ENCODE results near the gene IFITM5.

DNA sequence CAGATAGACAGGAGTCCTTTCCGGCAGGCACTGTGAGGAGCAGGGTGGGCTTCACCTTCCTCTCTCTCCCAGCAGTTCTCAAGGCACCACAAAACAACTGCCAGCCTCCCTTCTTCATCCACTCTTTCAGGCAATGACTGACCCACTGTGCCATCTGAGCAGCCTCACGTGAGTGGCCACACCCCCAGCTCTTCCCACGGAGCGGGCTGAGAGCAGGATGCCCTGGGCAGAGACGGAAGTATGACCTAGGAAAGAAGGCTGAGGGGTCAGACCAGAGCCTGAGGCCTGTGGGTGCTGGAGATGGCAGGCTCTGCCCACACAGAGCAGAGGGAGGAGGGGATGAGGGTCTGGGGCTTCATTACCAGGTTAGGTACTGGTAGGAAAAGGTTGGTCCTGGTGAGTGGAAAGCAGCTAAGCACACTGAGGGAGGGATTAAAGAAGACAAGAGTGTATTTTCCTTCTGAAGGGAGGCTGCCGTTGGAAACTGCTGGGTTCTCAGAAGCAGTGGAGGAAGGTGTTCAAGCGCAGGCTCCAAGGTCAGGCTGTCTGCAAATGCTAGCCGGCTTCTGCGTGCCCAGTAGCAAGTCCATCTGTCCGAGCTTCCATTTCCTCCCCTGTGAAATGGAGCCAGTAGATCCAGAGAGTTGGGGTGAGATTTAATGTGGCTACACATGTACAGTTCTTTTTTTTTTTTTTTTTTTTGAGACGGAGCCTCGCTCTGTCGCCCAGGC lies 16.5 kb downstream of the IFITM5 start:
- TF ChIP-seq, protein P1, sequence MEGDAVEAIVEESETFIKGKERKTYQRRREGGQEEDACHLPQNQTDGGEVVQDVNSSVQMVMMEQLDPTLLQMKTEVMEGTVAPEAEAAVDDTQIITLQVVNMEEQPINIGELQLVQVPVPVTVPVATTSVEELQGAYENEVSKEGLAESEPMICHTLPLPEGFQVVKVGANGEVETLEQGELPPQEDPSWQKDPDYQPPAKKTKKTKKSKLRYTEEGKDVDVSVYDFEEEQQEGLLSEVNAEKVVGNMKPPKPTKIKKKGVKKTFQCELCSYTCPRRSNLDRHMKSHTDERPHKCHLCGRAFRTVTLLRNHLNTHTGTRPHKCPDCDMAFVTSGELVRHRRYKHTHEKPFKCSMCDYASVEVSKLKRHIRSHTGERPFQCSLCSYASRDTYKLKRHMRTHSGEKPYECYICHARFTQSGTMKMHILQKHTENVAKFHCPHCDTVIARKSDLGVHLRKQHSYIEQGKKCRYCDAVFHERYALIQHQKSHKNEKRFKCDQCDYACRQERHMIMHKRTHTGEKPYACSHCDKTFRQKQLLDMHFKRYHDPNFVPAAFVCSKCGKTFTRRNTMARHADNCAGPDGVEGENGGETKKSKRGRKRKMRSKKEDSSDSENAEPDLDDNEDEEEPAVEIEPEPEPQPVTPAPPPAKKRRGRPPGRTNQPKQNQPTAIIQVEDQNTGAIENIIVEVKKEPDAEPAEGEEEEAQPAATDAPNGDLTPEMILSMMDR (IDR thresholded peaks at IDR 0.05) = no peak
- TF ChIP-seq POLR2AphosphoS5 (IDR thresholded peaks at IDR 0.05; ENCODE audit: low read depth, low read length) = no peak
- TF ChIP-seq, protein P2, sequence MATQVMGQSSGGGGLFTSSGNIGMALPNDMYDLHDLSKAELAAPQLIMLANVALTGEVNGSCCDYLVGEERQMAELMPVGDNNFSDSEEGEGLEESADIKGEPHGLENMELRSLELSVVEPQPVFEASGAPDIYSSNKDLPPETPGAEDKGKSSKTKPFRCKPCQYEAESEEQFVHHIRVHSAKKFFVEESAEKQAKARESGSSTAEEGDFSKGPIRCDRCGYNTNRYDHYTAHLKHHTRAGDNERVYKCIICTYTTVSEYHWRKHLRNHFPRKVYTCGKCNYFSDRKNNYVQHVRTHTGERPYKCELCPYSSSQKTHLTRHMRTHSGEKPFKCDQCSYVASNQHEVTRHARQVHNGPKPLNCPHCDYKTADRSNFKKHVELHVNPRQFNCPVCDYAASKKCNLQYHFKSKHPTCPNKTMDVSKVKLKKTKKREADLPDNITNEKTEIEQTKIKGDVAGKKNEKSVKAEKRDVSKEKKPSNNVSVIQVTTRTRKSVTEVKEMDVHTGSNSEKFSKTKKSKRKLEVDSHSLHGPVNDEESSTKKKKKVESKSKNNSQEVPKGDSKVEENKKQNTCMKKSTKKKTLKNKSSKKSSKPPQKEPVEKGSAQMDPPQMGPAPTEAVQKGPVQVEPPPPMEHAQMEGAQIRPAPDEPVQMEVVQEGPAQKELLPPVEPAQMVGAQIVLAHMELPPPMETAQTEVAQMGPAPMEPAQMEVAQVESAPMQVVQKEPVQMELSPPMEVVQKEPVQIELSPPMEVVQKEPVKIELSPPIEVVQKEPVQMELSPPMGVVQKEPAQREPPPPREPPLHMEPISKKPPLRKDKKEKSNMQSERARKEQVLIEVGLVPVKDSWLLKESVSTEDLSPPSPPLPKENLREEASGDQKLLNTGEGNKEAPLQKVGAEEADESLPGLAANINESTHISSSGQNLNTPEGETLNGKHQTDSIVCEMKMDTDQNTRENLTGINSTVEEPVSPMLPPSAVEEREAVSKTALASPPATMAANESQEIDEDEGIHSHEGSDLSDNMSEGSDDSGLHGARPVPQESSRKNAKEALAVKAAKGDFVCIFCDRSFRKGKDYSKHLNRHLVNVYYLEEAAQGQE (IDR thresholded peaks at IDR 0.05; ENCODE audit: insufficient read depth in 1 of 2, low read depth in 2 of 2, low read length in 1 of 2) = no peak
- no peak for TF ChIP-seq SIN3A (IDR thresholded peaks at IDR 0.05; ENCODE audit: borderline replicate concordance, insufficient read depth, low read depth, low read length)
